ENCODE measurements around the gene SLC26A3. TPM values are rescaled to one million over a fixed set of nuclear protein-coding genes. Genes with fewer than 3 reads are reported as not detected.

SLC26A3 gene
- total and polyA plus RNA-seq, 4 donors: under 0.01 to 0.49 (median 0.14) TPM

DNA sequence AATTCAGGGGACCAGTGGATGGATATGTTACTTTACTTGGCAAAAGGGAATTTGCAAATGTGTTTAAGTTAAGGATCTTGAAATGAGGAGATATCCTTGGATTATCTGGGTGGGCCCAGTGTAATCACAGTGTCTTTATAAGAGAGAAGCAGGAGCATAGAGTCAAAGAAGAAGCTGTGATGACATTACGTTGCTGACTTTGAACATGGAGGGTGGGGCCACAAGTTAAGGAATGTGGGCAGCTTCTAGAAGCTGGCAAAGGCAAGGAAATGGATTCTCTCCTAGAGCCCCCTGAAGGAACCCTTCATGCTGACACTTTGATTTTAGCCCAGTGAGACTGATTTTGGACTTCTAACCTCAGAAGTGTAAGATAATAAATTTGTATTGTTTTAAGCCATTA is 21.8 kb upstream of the SLC26A3 start:
- Histone ChIP-seq H3K27ac (ENCODE audit: low read depth in 1 of 2, low read length in 2 of 2) (no peak overlapping the region), H3K9ac (ENCODE audit: low read depth in 1 of 2, low read length in 2 of 2) (no peak overlapping the region), H3K4me3 (ENCODE audit: low read depth in 1 of 3, low read length in 3 of 3) (no peak overlapping the region), H3K27me3 (ENCODE audit: control insufficient read depth in 4 of 4, insufficient read depth in 4 of 4, low read length in 3 of 4) (no peaks in the 10 kb centered on the region), H3K9me3 (ENCODE audit: control insufficient read depth in 4 of 4, low read length in 3 of 4) (peaks cover 0 to 2% (median 0%) of the 10 kb centered on the region in 4 donors), H3K36me3 (ENCODE audit: control insufficient read depth in 4 of 4, insufficient read depth in 3 of 4, low read depth in 1 of 4, low read length in 3 of 4) (no peaks in the 10 kb centered on the region), H3K4me1 (ENCODE audit: control insufficient read depth in 4 of 4, insufficient read depth in 4 of 4, low read length in 3 of 4) (no peaks in the 10 kb centered on the region)
- TF ChIP-seq RAD21 (IDR thresholded peaks at IDR 0.05): no peak
- no peak for TF ChIP-seq JUND (IDR thresholded peaks at IDR 0.05)
- TF ChIP-seq SP1 (IDR thresholded peaks at IDR 0.05): no peak
- WGBS: 91% methylated on average over 1 of the region's 1 CpG
- no peak for DNase-seq (ENCODE audit: low spot score)

DNA sequence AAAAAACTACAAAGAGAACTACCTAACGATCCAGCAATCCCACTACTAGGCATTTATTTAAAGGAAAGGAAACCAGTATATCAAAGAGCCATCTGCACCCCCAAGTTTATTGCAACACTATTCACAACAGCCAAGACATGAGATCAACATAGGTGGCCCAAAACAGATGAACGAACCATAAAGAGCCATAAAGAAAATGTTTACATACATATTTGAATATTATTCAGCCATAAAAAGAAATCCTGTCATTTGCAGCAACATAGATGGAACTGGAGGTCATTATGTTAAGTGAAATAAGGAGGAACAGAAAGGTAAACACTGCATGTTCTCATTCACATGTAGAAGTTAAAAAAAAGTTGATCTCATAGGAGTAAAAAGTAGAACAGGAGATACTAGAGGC is 15.6 kb upstream of the SLC26A3 start:
- no peak overlapping the region for H3K9ac ChIP-seq (ENCODE audit: low read depth in 1 of 2, low read length in 2 of 2)
- no peaks in the 10 kb centered on the region for H3K27me3 ChIP-seq (ENCODE audit: control insufficient read depth in 4 of 4, insufficient read depth in 4 of 4, low read length in 3 of 4)
- no peak overlapping the region for H3K27ac ChIP-seq (ENCODE audit: low read depth in 1 of 2, low read length in 2 of 2)
- WGBS: 68% methylated on average over 2 of the region's 2 CpGs
- H3K36me3 ChIP-seq (ENCODE audit: control insufficient read depth in 4 of 4, insufficient read depth in 3 of 4, low read depth in 1 of 4, low read length in 3 of 4): no peaks in the 10 kb centered on the region
- no peaks in the 10 kb centered on the region for H3K4me1 ChIP-seq (ENCODE audit: control insufficient read depth in 4 of 4, insufficient read depth in 4 of 4, low read length in 3 of 4)
- no peak for DNase-seq (ENCODE audit: low spot score)
- H3K9me3 ChIP-seq (ENCODE audit: control insufficient read depth in 4 of 4, low read length in 3 of 4): no peaks in the 10 kb centered on the region
- TF ChIP-seq HNF4A (conservative IDR thresholded peaks at IDR 0.05) (no peak), TAF1 (conservative IDR thresholded peaks at IDR 0.05) (no peak), JUND (IDR thresholded peaks at IDR 0.05) (no peak), NR2F2 (IDR thresholded peaks at IDR 0.05) (no peak)
- no peak overlapping the region for H3K4me3 ChIP-seq (ENCODE audit: low read depth in 1 of 3, low read length in 3 of 3)

DNA sequence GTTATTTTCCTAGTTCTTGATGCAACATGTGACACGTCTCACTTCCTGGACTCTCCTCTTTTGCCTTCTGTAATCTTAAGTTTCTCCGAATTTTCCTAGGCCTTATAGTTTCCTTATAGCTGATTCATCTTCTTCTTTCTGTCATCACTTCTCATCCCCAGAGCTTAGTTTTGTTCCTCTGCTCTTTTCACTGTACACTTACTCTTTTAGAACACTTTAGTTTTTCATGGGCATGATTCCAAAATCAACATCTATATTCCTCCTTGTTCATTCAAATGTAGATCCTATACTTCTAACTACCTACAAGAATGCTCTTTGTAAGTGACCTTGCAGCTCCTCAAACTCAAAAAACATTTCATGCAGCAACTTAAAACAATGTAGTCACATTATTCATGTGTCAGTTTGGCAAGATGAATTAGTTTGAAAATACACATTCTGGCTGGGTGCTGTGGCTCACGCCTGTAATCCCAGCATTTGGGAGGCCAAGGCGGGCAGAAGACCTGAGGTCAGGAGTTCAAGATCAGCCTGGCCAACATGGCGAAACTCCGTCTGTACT is 13.1 kb upstream of the SLC26A3 start:
- WGBS: 86% methylated on average over 6 of the region's 6 CpGs
- no peak overlapping the region for H3K9ac ChIP-seq (ENCODE audit: low read depth in 1 of 2, low read length in 2 of 2)

More for the DNA sequence above, 13.1 kb upstream of the SLC26A3 start:
- TF ChIP-seq SP1 (IDR thresholded peaks at IDR 0.05) (no peak), GABPA (IDR thresholded peaks at IDR 0.05 in 1 of 2, conservative IDR thresholded peaks at IDR 0.05 in 1 of 2) (no peak), YY1 (IDR thresholded peaks at IDR 0.05) (no peak), RXRA (IDR thresholded peaks at IDR 0.05) (no peak), JUND (IDR thresholded peaks at IDR 0.05) (no peak), NR2F2 (IDR thresholded peaks at IDR 0.05) (no peak), TAF1 (conservative IDR thresholded peaks at IDR 0.05) (no peak), FOXA2 (IDR thresholded peaks at IDR 0.05) (no peak), HNF4A (conservative IDR thresholded peaks at IDR 0.05) (no peak), EGR1 (IDR thresholded peaks at IDR 0.05; ENCODE audit: low read depth in 2 of 2) (no peak), RAD21 (IDR thresholded peaks at IDR 0.05) (no peak)
- TF ChIP-seq, protein P1, sequence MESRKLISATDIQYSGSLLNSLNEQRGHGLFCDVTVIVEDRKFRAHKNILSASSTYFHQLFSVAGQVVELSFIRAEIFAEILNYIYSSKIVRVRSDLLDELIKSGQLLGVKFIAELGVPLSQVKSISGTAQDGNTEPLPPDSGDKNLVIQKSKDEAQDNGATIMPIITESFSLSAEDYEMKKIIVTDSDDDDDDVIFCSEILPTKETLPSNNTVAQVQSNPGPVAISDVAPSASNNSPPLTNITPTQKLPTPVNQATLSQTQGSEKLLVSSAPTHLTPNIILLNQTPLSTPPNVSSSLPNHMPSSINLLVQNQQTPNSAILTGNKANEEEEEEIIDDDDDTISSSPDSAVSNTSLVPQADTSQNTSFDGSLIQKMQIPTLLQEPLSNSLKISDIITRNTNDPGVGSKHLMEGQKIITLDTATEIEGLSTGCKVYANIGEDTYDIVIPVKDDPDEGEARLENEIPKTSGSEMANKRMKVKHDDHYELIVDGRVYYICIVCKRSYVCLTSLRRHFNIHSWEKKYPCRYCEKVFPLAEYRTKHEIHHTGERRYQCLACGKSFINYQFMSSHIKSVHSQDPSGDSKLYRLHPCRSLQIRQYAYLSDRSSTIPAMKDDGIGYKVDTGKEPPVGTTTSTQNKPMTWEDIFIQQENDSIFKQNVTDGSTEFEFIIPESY (IDR thresholded peaks at IDR 0.05): no peak
- TF ChIP-seq, protein P2, sequence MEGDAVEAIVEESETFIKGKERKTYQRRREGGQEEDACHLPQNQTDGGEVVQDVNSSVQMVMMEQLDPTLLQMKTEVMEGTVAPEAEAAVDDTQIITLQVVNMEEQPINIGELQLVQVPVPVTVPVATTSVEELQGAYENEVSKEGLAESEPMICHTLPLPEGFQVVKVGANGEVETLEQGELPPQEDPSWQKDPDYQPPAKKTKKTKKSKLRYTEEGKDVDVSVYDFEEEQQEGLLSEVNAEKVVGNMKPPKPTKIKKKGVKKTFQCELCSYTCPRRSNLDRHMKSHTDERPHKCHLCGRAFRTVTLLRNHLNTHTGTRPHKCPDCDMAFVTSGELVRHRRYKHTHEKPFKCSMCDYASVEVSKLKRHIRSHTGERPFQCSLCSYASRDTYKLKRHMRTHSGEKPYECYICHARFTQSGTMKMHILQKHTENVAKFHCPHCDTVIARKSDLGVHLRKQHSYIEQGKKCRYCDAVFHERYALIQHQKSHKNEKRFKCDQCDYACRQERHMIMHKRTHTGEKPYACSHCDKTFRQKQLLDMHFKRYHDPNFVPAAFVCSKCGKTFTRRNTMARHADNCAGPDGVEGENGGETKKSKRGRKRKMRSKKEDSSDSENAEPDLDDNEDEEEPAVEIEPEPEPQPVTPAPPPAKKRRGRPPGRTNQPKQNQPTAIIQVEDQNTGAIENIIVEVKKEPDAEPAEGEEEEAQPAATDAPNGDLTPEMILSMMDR (IDR thresholded peaks at IDR 0.05; ENCODE audit: low read depth, low read length, missing input control): no peak
- H3K4me1 ChIP-seq (ENCODE audit: control insufficient read depth in 4 of 4, insufficient read depth in 4 of 4, low read length in 3 of 4): no peaks in the 10 kb centered on the region
- H3K27me3 ChIP-seq (ENCODE audit: control insufficient read depth in 4 of 4, insufficient read depth in 4 of 4, low read length in 3 of 4): no peaks in the 10 kb centered on the region
- no peak overlapping the region for H3K4me3 ChIP-seq (ENCODE audit: low read depth in 1 of 3, low read length in 3 of 3)
- H3K36me3 ChIP-seq (ENCODE audit: control insufficient read depth in 4 of 4, insufficient read depth in 3 of 4, low read depth in 1 of 4, low read length in 3 of 4): no peaks in the 10 kb centered on the region
- no peak overlapping the region for H3K27ac ChIP-seq (ENCODE audit: low read depth in 1 of 2, low read length in 2 of 2)
- H3K9me3 ChIP-seq (ENCODE audit: control insufficient read depth in 4 of 4, low read length in 3 of 4): no peaks in the 10 kb centered on the region
- DNase-seq (ENCODE audit: low spot score): no peak
